ENCODE results near the gene PNKD. TPM values are rescaled to one million over a fixed set of nuclear protein-coding genes. Genes with fewer than 3 reads are reported as not detected.

Gene PNKD
- total RNA-seq, 1 experiment from 2014 or later: 58.1 TPM

DNA sequence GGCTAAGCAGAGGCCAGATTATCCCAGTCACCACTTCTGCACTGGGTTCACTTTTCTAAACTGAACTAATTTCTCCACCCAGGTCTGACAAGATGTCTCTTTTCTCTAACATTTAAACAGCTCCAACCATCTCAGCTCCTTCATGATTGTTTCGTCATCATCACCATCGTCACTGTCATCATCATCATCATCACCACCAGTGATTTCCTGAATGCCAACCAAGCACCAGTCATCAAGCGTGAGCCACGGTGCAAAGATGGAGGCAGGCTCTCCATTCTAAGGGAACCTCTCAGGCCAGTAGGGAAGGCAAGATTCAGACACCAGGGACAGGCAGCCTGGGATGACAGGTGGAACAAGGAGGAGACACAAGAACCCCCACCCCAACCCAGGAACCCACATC, 47.5 kb downstream of the PNKD start:
- POLR2A ChIA-PET: no interaction called here
- no peak for DNase-seq (ENCODE audit: low read depth, low spot score)

DNA sequence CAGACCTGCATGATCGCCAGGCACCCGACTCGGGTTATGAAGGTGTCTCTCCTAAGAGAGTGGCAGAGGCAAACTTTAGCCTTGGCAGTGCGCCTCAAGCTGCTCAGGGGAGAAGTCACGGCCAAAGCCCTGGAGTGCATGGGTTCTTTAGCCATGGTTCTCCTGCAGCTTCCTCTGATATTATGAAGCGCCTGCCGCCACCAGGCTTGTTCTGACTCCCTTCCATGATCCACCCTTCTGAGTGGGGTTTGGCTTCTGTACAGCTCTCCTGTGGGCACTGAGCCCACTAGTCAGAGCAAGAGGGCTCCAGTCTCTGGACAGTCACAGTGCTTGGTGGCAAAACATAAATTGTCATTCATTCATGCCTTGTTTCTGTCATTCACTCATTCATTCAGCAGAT, 47.9 kb downstream of the PNKD start:
- H3K27ac ChIP-seq (ENCODE audit: low read depth, low read length): no peak overlapping the region
- H3K9me2 ChIP-seq (ENCODE audit: insufficient read depth): no peaks in the 10 kb centered on the region
- no peaks in the 10 kb centered on the region for H3K36me3 ChIP-seq (ENCODE audit: control insufficient read depth in 1 of 2, insufficient read depth in 2 of 2, low read length in 2 of 2)
- peaks cover 7 to 21% of the 10 kb centered on the region in 2 experiments for H3K4me1 ChIP-seq (ENCODE audit: control insufficient read depth in 1 of 2, insufficient read depth in 2 of 2, low read length in 2 of 2)
- BruUV-seq (replicated peaks): no TSS peak
- H2AFZ ChIP-seq (ENCODE audit: low read depth, low read length, poor library complexity, severe bottlenecking): no peak overlapping the region
- no peak overlapping the region for H3K4me2 ChIP-seq (ENCODE audit: low read length)
- ChIA-PET CTCF (no interaction called here), RAD21 (ENCODE audit: low non-redundant PET in 1 of 2, low total read pairs in 2 of 2, uncharacterized antibody in 2 of 2, unreplicated experiment in 2 of 2) (no interaction called here), POLR2A (no interaction called here)
- no peak overlapping the region for H3K9ac ChIP-seq (ENCODE audit: low read length)
- no peak for DNase-seq (ENCODE audit: low read depth, low spot score)
- H3K79me2 ChIP-seq (ENCODE audit: insufficient read depth, low read length): no peaks in the 10 kb centered on the region
- H3K4me3 ChIP-seq (replicated peaks in 1 of 2; ENCODE audit: low read depth in 1 of 2, low read length in 2 of 2): no peak overlapping the region
- no peaks in the 10 kb centered on the region for H4K20me1 ChIP-seq (ENCODE audit: insufficient read depth)
- H3K27me3 ChIP-seq (ENCODE audit: insufficient read depth, low read length): no peaks in the 10 kb centered on the region
- H3K9me3 ChIP-seq (ENCODE audit: control insufficient read depth in 1 of 2, insufficient read depth in 1 of 2, low read depth in 1 of 2, low read length in 2 of 2): no peaks in the 10 kb centered on the region
- intact Hi-C loops (cut with micrococcal nuclease): no loop called here
- ATAC-seq: no peak
- TF ChIP-seq SRF (IDR thresholded peaks at IDR 0.05; ENCODE audit: low read depth) (no peak), EZH2 (IDR thresholded peaks at IDR 0.05) (no peak), ZNF274 (IDR thresholded peaks at IDR 0.05; ENCODE audit: low read depth, low read length) (no peak), SP1 (IDR thresholded peaks at IDR 0.05; ENCODE audit: low read depth) (no peak), YY1 (IDR thresholded peaks at IDR 0.05; ENCODE audit: extremely low read depth, insufficient replicate concordance, low read depth, low read length) (no peak), RAD21 (IDR thresholded peaks at IDR 0.05; ENCODE audit: low read depth) (no peak), CEBPB (IDR thresholded peaks at IDR 0.05; ENCODE audit: low read depth) (no peak)
- TF ChIP-seq, protein P1, sequence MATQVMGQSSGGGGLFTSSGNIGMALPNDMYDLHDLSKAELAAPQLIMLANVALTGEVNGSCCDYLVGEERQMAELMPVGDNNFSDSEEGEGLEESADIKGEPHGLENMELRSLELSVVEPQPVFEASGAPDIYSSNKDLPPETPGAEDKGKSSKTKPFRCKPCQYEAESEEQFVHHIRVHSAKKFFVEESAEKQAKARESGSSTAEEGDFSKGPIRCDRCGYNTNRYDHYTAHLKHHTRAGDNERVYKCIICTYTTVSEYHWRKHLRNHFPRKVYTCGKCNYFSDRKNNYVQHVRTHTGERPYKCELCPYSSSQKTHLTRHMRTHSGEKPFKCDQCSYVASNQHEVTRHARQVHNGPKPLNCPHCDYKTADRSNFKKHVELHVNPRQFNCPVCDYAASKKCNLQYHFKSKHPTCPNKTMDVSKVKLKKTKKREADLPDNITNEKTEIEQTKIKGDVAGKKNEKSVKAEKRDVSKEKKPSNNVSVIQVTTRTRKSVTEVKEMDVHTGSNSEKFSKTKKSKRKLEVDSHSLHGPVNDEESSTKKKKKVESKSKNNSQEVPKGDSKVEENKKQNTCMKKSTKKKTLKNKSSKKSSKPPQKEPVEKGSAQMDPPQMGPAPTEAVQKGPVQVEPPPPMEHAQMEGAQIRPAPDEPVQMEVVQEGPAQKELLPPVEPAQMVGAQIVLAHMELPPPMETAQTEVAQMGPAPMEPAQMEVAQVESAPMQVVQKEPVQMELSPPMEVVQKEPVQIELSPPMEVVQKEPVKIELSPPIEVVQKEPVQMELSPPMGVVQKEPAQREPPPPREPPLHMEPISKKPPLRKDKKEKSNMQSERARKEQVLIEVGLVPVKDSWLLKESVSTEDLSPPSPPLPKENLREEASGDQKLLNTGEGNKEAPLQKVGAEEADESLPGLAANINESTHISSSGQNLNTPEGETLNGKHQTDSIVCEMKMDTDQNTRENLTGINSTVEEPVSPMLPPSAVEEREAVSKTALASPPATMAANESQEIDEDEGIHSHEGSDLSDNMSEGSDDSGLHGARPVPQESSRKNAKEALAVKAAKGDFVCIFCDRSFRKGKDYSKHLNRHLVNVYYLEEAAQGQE (IDR thresholded peaks at IDR 0.05; ENCODE audit: low read depth): no peak
- TF ChIP-seq, protein P2, sequence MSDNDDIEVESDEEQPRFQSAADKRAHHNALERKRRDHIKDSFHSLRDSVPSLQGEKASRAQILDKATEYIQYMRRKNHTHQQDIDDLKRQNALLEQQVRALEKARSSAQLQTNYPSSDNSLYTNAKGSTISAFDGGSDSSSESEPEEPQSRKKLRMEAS (IDR thresholded peaks at IDR 0.05): no peak

More for the DNA sequence above, 47.5 kb downstream of the PNKD start:
- no peaks in the 10 kb centered on the region for H3K79me2 ChIP-seq (ENCODE audit: insufficient read depth, low read length)
- ATAC-seq: no peak
- no peak for TF ChIP-seq SIN3A (IDR thresholded peaks at IDR 0.05; ENCODE audit: low read depth)
- no peak for TF ChIP-seq TCF7L2 (IDR thresholded peaks at IDR 0.05; ENCODE audit: borderline replicate concordance, extremely low read depth, insufficient read depth, insufficient read length)
- TF ChIP-seq, protein P1 (IDR thresholded peaks at IDR 0.05; ENCODE audit: low read depth): no peak
- TF ChIP-seq SRF (IDR thresholded peaks at IDR 0.05; ENCODE audit: low read depth): no peak
- TF ChIP-seq JUND (IDR thresholded peaks at IDR 0.05): no peak
- TF ChIP-seq POLR2A (IDR thresholded peaks at IDR 0.05; ENCODE audit: borderline replicate concordance, extremely low read depth, insufficient read depth, insufficient read length): no peak
- H3K9me2 ChIP-seq (ENCODE audit: insufficient read depth): no peaks in the 10 kb centered on the region
- no peak overlapping the region for H3K4me3 ChIP-seq (replicated peaks in 1 of 2; ENCODE audit: low read depth in 1 of 2, low read length in 2 of 2)
- H3K9ac ChIP-seq (ENCODE audit: low read length): no peak overlapping the region
- no peaks in the 10 kb centered on the region for H3K36me3 ChIP-seq (ENCODE audit: control insufficient read depth in 1 of 2, insufficient read depth in 2 of 2, low read length in 2 of 2)
- H3K9me3 ChIP-seq (ENCODE audit: control insufficient read depth in 1 of 2, insufficient read depth in 1 of 2, low read depth in 1 of 2, low read length in 2 of 2): no peaks in the 10 kb centered on the region
- CTCF ChIA-PET: no interaction called here
- H3K4me1 ChIP-seq (ENCODE audit: control insufficient read depth in 1 of 2, insufficient read depth in 2 of 2, low read length in 2 of 2): peaks cover 7 to 18% of the 10 kb centered on the region in 2 experiments
- H3K27ac ChIP-seq (ENCODE audit: low read depth, low read length): no peak overlapping the region
- intact Hi-C loops (cut with micrococcal nuclease): no loop called here
- H3K4me2 ChIP-seq (ENCODE audit: low read length): no peak overlapping the region
- no TSS peak for BruUV-seq (replicated peaks)
- no peaks in the 10 kb centered on the region for H3K27me3 ChIP-seq (ENCODE audit: insufficient read depth, low read length)
- H4K20me1 ChIP-seq (ENCODE audit: insufficient read depth): no peaks in the 10 kb centered on the region
- RAD21 ChIA-PET (ENCODE audit: low non-redundant PET in 1 of 2, low total read pairs in 2 of 2, uncharacterized antibody in 2 of 2, unreplicated experiment in 2 of 2): no interaction called here
- no peak overlapping the region for H2AFZ ChIP-seq (ENCODE audit: low read depth, low read length, poor library complexity, severe bottlenecking)
